Measurements from ENCODE around the gene HOXA2. TPM values are rescaled to one million over a fixed set of nuclear protein-coding genes. Genes with fewer than 3 reads are reported as not detected.

HOXA2 gene
- total RNA-seq, 1 experiment from 2014 or later = 3.2 TPM

- Mint-ChIP-seq H3K9me3 (ENCODE audit: low read depth, unreplicated experiment) (no peaks in the 10 kb centered on the region), H3K27me3 (ENCODE audit: unreplicated experiment) (no peaks in the 10 kb centered on the region), H3K36me3 (ENCODE audit: insufficient read depth, unreplicated experiment) (peaks cover 21% of the 10 kb centered on the region), H3K27ac (ENCODE audit: unreplicated experiment) (no peak overlapping the region), H3K4me3 (ENCODE audit: low read depth, unreplicated experiment) (no peak overlapping the region), H3K4me1 (ENCODE audit: low read depth, unreplicated experiment) (no peaks in the 10 kb centered on the region)
- CTCF ChIA-PET = interaction anchor here (1.0 kb wide), 1 partner anchor 25 kb away, joined by 8 read pairs; no protein-coding TSS in a partner anchor
- DNase-seq = no peak
- TF ChIP-seq CTCF (IDR thresholded peaks at IDR 0.05; ENCODE audit: unreplicated experiment) = no peak
- intact Hi-C loops (cut with micrococcal nuclease; ENCODE audit: unreplicated experiment) = no loop called here
- BruUV-seq (replicated peaks) = no TSS peak
These were observed 42.9 kb upstream of the HOXA2 start for GRCh38 chr7:27145165-27145913.

GRCh38 chr7:27144781-27145164 is 42.3 kb upstream of the HOXA2 start:
- intact Hi-C loops (cut with micrococcal nuclease; ENCODE audit: unreplicated experiment) = no loop called here
- H3K27ac Mint-ChIP-seq (ENCODE audit: unreplicated experiment) = no peak overlapping the region

GRCh38 chr7:27143950-27144780 is 41.7 kb upstream of the HOXA2 start:
- no peaks in the 10 kb centered on the region for H3K27me3 Mint-ChIP-seq (ENCODE audit: unreplicated experiment)
- H3K27ac Mint-ChIP-seq (ENCODE audit: unreplicated experiment) = no peak overlapping the region
- CTCF ChIA-PET = no interaction called here
- no peaks in the 10 kb centered on the region for H3K4me1 Mint-ChIP-seq (ENCODE audit: low read depth, unreplicated experiment)
- no peaks in the 10 kb centered on the region for H3K9me3 Mint-ChIP-seq (ENCODE audit: low read depth, unreplicated experiment)
- TF ChIP-seq CTCF (IDR thresholded peaks at IDR 0.05; ENCODE audit: unreplicated experiment) = peak; percentile 4
- no TSS peak for BruUV-seq (replicated peaks)
- no peak for DNase-seq
- H3K36me3 Mint-ChIP-seq (ENCODE audit: insufficient read depth, unreplicated experiment) = peaks cover 11% of the 10 kb centered on the region
- intact Hi-C loops (cut with micrococcal nuclease; ENCODE audit: unreplicated experiment) = no loop called here
- H3K4me3 Mint-ChIP-seq (ENCODE audit: low read depth, unreplicated experiment) = no peak overlapping the region

More at GRCh38 chr7:27144781-27145164, 42.3 kb upstream of the HOXA2 start:
- BruUV-seq (replicated peaks) = no TSS peak
- no peaks in the 10 kb centered on the region for H3K4me1 Mint-ChIP-seq (ENCODE audit: low read depth, unreplicated experiment)
- no peaks in the 10 kb centered on the region for H3K9me3 Mint-ChIP-seq (ENCODE audit: low read depth, unreplicated experiment)
- TF ChIP-seq CTCF (IDR thresholded peaks at IDR 0.05; ENCODE audit: unreplicated experiment) = no peak
- H3K36me3 Mint-ChIP-seq (ENCODE audit: insufficient read depth, unreplicated experiment) = peaks cover 16% of the 10 kb centered on the region
- CTCF ChIA-PET = no interaction called here
- H3K4me3 Mint-ChIP-seq (ENCODE audit: low read depth, unreplicated experiment) = no peak overlapping the region
- H3K27me3 Mint-ChIP-seq (ENCODE audit: unreplicated experiment) = no peaks in the 10 kb centered on the region
- DNase-seq = no peak

- H3K9me3 Mint-ChIP-seq (ENCODE audit: low read depth, unreplicated experiment) = no peaks in the 10 kb centered on the region
- intact Hi-C loops (cut with micrococcal nuclease; ENCODE audit: unreplicated experiment) = no loop called here
- peaks cover 6% of the 10 kb centered on the region for H3K36me3 Mint-ChIP-seq (ENCODE audit: insufficient read depth, unreplicated experiment)
- no peak within 1 kb of the TSS for H3K4me3 Mint-ChIP-seq (ENCODE audit: low read depth, unreplicated experiment)
- no peaks in the 10 kb centered on the region for H3K27me3 Mint-ChIP-seq (ENCODE audit: unreplicated experiment)
- BruUV-seq (replicated peaks) = no TSS peak
- CTCF ChIA-PET = no interaction called here
- no peaks in the 10 kb centered on the region for H3K4me1 Mint-ChIP-seq (ENCODE audit: low read depth, unreplicated experiment)
- no peak within 1 kb of the TSS for H3K27ac Mint-ChIP-seq (ENCODE audit: unreplicated experiment)
- TF ChIP-seq CTCF (IDR thresholded peaks at IDR 0.05; ENCODE audit: unreplicated experiment) = peak; percentile 8
- no peak for DNase-seq
These were observed 40.8 kb upstream of the HOXA2 start, which contains the start of gene HOXA5 for GRCh38 chr7:27143023-27143949. TSS of gene HOXA5 (minus strand) at chr7:27143681. CDS start at chr7:27143607, 74 bp downstream.

Data from Calu3 (cell line).